MCF 10A (cell line): ENCODE data around the gene SERPINB5. TPM values are rescaled to one million over a fixed set of nuclear protein-coding genes. Genes with fewer than 3 reads are reported as not detected.

ENCODE experiments used
- BruUV-seq: library from RNA; stranded (reverse); fragments of 400-500 nt; replicated peaks from 2 replicates; lab custom pipeline; 2021; lab: Mats Ljungman, UMichigan
- CTCF ChIA-PET: fragments of 300-600 bp; sonication (Branson Sonifier 250); formaldehyde crosslinking; extraction: SDS; loops from one replicate; lab custom pipeline; 2021; ENCODE audit warnings: antibody characterized with exemption, inconsistent platforms; lab: Yijun Ruan, JAX
- POLR2A ChIA-PET: fragments of 300-600, 350-650 bp; sonication (Branson Sonifier 250); formaldehyde crosslinking; extraction: SDS; loops from one replicate; lab custom pipeline; 2020; ENCODE audit warnings: antibody characterized with exemption, inconsistent platforms; lab: Yijun Ruan, JAX
- DNase-seq: peaks from one replicate; pipeline ENCODE4 v3.0.0-alpha.2; 2018; ENCODE audit not compliant: unreplicated experiment
- H3K27ac Mint-ChIP-seq: one replicate; pipeline ENCODE4 v1.8.0; 2022; ENCODE audit warnings: mild to moderate bottlenecking, low read depth, mixed read lengths; ENCODE audit not compliant: unreplicated experiment
- H3K27me3 Mint-ChIP-seq: one replicate; pipeline ENCODE4 v1.8.0; 2022; ENCODE audit warnings: mixed read lengths; ENCODE audit not compliant: insufficient read depth, unreplicated experiment
- H3K36me3 Mint-ChIP-seq: one replicate; pipeline ENCODE4 v1.8.0; 2022; ENCODE audit warnings: mild to moderate bottlenecking, moderate library complexity, mixed read lengths; ENCODE audit not compliant: insufficient read depth, unreplicated experiment
- H3K4me1 Mint-ChIP-seq: one replicate; pipeline ENCODE4 v1.8.0; 2022; ENCODE audit warnings: mixed read lengths; ENCODE audit not compliant: insufficient read depth, unreplicated experiment
- H3K4me3 Mint-ChIP-seq: one replicate; pipeline ENCODE4 v1.8.0; 2022; ENCODE audit warnings: mild to moderate bottlenecking, moderate library complexity, mixed read lengths; ENCODE audit not compliant: unreplicated experiment
- H3K9me3 Mint-ChIP-seq: one replicate; pipeline ENCODE4 v1.8.0; 2022; ENCODE audit warnings: mixed read lengths; ENCODE audit not compliant: unreplicated experiment
- CTCF ChIP-seq: fragments of 200-600 bp; IDR thresholded peaks from one replicate; pipeline ENCODE4 v1.8.0; 2022; ENCODE audit warnings: antibody characterized with exemption, mild to moderate bottlenecking; ENCODE audit not compliant: unreplicated experiment
- intact Hi-C: fragments of 100-400 bp; cut with micrococcal nuclease; formaldehyde crosslinking; loops from 2 replicates; pipeline ENCODE4 v1.14.1; 2022
- total RNA-seq: library from RNA; stranded (reverse); gene quantifications from 2 replicates; pipeline ENCODE4 v1.2.3, GENCODE V29; 2022

SERPINB5 gene
- total RNA-seq, 1 experiment from 2014 or later: 330 TPM

- H3K4me3 Mint-ChIP-seq: no peak overlapping the region
- intact Hi-C loops: no loop called here
- no peaks in the 10 kb centered on the region for H3K9me3 Mint-ChIP-seq
- ChIA-PET POLR2A (interaction anchor here (0.6 to 2.8 kb wide), 7 partner anchors 10 to 686 kb away, joined by 3 to 21 read pairs (median 5); partner anchors contain the start of gene SERPINB5), CTCF (no interaction called here)
- no peak for DNase-seq
- H3K27me3 Mint-ChIP-seq: no peaks in the 10 kb centered on the region
- no TSS peak for BruUV-seq
- H3K4me1 Mint-ChIP-seq: peaks cover 5% of the 10 kb centered on the region
- H3K27ac Mint-ChIP-seq: no peak overlapping the region
- no peak for TF ChIP-seq CTCF
- H3K36me3 Mint-ChIP-seq: no peaks in the 10 kb centered on the region
Measured at GRCh38 chr18:63460414-63460813, 16.3 kb upstream of the SERPINB5 start.

- no peak for TF ChIP-seq CTCF
Measured at GRCh38 chr18:63464434-63464833, 12.3 kb upstream of the SERPINB5 start.

GRCh38 chr18:63465059-63465458 lies 11.7 kb upstream of the SERPINB5 start:
- no peak for DNase-seq
- Mint-ChIP-seq H3K9me3 (no peaks in the 10 kb centered on the region), H3K27ac (no peak overlapping the region), H3K4me3 (no peak overlapping the region), H3K36me3 (no peaks in the 10 kb centered on the region), H3K27me3 (no peaks in the 10 kb centered on the region), H3K4me1 (no peaks in the 10 kb centered on the region)
- intact Hi-C loops: no loop called here
- POLR2A ChIA-PET: interaction anchor here (1.3 kb wide), 2 partner anchors 9 to 14 kb away, joined by 3 to 6 read pairs; no protein-coding TSS in a partner anchor
- CTCF ChIA-PET: no interaction called here
- TF ChIP-seq CTCF: no peak
- no TSS peak for BruUV-seq

More at GRCh38 chr18:63464434-63464833, 12.3 kb upstream of the SERPINB5 start:
- BruUV-seq: no TSS peak
- Mint-ChIP-seq H3K27ac (no peak overlapping the region), H3K36me3 (no peaks in the 10 kb centered on the region), H3K4me1 (no peaks in the 10 kb centered on the region), H3K27me3 (no peaks in the 10 kb centered on the region), H3K4me3 (no peak overlapping the region), H3K9me3 (no peaks in the 10 kb centered on the region)
- DNase-seq: no peak
- ChIA-PET POLR2A (interaction anchor here (0.8 to 1.3 kb wide), 5 partner anchors 9 to 18 kb away, joined by 3 to 6 read pairs (median 3); partner anchors contain the start of gene SERPINB5), CTCF (interaction anchor here (0.9 kb wide), 1 partner anchor 9 kb away, joined by 3 read pairs; no protein-coding TSS in a partner anchor)
- intact Hi-C loops: no loop called here

GRCh38 chr18:63467699-63468098 lies 9.1 kb upstream of the SERPINB5 start:
- POLR2A ChIA-PET: interaction anchor here (0.8 to 2.4 kb wide), 6 partner anchors 9 to 46 kb away, joined by 3 to 11 read pairs (median 6); partner anchors contain the start of genes SERPINB5 and VPS4B
- H3K4me1 Mint-ChIP-seq: peaks cover 15% of the 10 kb centered on the region
- H3K9me3 Mint-ChIP-seq: no peaks in the 10 kb centered on the region
- DNase-seq: no peak
- CTCF ChIA-PET: interaction anchor here (0.9 kb wide), 1 partner anchor 17 kb away, joined by 3 read pairs; no protein-coding TSS in a partner anchor
- H3K4me3 Mint-ChIP-seq: no peak overlapping the region
- BruUV-seq: no TSS peak
- TF ChIP-seq CTCF: no peak
- no peak overlapping the region for H3K27ac Mint-ChIP-seq
- no peaks in the 10 kb centered on the region for H3K36me3 Mint-ChIP-seq
- intact Hi-C loops: no loop called here
- no peaks in the 10 kb centered on the region for H3K27me3 Mint-ChIP-seq
